Natural killer cell treated with Interleukin-12 subunit alpha and Interleukin-12 subunit beta and Interleukin-15 and Interleukin-18, amount 100 ng/mL, for 72 hours (primary cell): Measurements from ENCODE around the gene CAMK1D. TPM values are rescaled to one million over a fixed set of nuclear protein-coding genes. Genes with fewer than 3 reads are reported as not detected.

Source experiments
- ATAC-seq, 2 donors: fragments of 150-1000 bp; cut with Tn5 transposase in 1 of 2; sonication (Bioruptor Pico), chemical (Tn5 transposase) in 1 of 2; 2 replicates each; pipeline ENCODE4 v1.10.0; 2021
- DNase-seq: peaks from one replicate; pipeline ENCODE4 v3.0.0; 2022; ENCODE audit warnings: low spot score
- H3K27ac Mint-ChIP-seq, 2 donors: 1 replicate in 1 of 2; 2 replicates in 1 of 2; pipeline ENCODE4 v1.8.0; 2022; ENCODE audit warnings: mixed read lengths in 2 of 2, mild to moderate bottlenecking in 1 of 2, moderate library complexity in 1 of 2
- H3K27me3 Mint-ChIP-seq, 2 donors: 1 replicate in 1 of 2; 2 replicates in 1 of 2; pipeline ENCODE4 v1.8.0; 2022; ENCODE audit warnings: mixed read lengths in 2 of 2
- H3K36me3 Mint-ChIP-seq: one replicate; pipeline ENCODE4 v1.8.0; 2022; ENCODE audit warnings: mixed read lengths
- H3K4me1 Mint-ChIP-seq, 2 donors: 1 replicate in 1 of 2; 2 replicates in 1 of 2; pipeline ENCODE4 v1.8.0; 2022; ENCODE audit warnings: low read depth in 2 of 2, mixed read lengths in 2 of 2, mild to moderate bottlenecking in 1 of 2
- H3K4me3 Mint-ChIP-seq: one replicate; pipeline ENCODE4 v1.8.0; 2022; ENCODE audit warnings: mixed read lengths
- H3K9me3 Mint-ChIP-seq: 2 replicates; pipeline ENCODE4 v1.8.0; 2022; ENCODE audit warnings: mixed read lengths
- total RNA-seq, 2 donors: library from RNA; stranded (reverse); gene quantifications; one replicate each; pipeline ENCODE4 v1.2.3, GENCODE V29; 2022

The CAMK1D gene
- total RNA-seq, 2 donors from 2014 or later: 16.3 to 36.9 TPM

GRCh38 chr10:12390733-12391132, 41.4 kb downstream of the CAMK1D start:
- Mint-ChIP-seq H3K9me3 (no peaks in the 10 kb centered on the region), H3K27me3 (no peaks in the 10 kb centered on the region), H3K4me1 (peaks cover 9 to 27% of the 10 kb centered on the region in 2 donors), H3K27ac (no peak overlapping the region), H3K4me3 (no peak overlapping the region), H3K36me3 (no peaks in the 10 kb centered on the region)
- ATAC-seq (no peak), DNase-seq (no peak)

DNA sequence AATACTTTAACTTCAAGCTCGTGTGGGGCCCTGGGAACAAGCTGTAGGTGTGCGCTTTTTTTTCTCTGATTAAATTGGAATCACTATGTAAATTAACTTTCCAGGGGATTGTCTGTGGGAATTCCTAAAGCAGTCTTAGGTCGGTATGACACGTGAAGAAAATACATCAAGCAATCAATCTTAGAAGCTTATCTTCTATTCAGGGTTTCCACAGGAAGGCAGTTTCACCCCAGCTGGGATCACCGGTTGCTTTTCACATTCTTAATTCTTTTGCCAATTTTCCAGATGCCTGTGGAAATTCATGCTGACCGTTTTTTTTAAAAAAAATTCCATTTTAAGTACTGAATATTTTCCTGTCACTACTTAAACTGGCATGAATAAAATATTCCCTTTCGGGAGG, 41.9 kb downstream of the CAMK1D start:
- no peaks in the 10 kb centered on the region for H3K36me3 Mint-ChIP-seq
- no peaks in the 10 kb centered on the region for H3K9me3 Mint-ChIP-seq
- DNase-seq (no peak), ATAC-seq (no peak)
- H3K27me3 Mint-ChIP-seq: no peaks in the 10 kb centered on the region
- H3K4me1 Mint-ChIP-seq: peaks cover 11 to 27% of the 10 kb centered on the region in 2 donors
- H3K27ac Mint-ChIP-seq: no peak overlapping the region
- H3K4me3 Mint-ChIP-seq: no peak overlapping the region

DNA sequence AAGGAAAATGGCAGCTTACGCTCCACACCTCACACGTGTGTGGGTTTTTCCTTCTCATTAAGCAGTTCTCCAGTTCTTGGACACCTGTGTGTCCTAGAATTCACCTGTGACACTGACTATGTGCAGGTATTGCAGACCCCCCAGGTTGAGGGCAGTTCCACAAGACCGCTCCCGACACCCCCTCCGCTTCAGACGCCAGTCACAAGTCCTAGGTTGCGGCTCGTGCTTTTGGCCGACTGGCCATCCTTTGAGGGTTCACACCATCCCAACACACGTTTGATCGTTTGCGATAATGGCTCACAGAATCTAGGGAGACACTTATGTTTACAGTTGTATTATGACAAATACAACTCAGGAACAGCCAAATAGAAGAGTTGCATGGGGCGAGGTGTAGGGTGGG, 44.5 kb downstream of the CAMK1D start:
- Mint-ChIP-seq H3K4me3 (no peak overlapping the region), H3K27ac (no peak overlapping the region), H3K36me3 (no peaks in the 10 kb centered on the region), H3K9me3 (no peaks in the 10 kb centered on the region), H3K27me3 (no peaks in the 10 kb centered on the region), H3K4me1 (peaks cover 15 to 27% of the 10 kb centered on the region in 2 donors)
- ATAC-seq (no peak), DNase-seq (no peak)

DNA sequence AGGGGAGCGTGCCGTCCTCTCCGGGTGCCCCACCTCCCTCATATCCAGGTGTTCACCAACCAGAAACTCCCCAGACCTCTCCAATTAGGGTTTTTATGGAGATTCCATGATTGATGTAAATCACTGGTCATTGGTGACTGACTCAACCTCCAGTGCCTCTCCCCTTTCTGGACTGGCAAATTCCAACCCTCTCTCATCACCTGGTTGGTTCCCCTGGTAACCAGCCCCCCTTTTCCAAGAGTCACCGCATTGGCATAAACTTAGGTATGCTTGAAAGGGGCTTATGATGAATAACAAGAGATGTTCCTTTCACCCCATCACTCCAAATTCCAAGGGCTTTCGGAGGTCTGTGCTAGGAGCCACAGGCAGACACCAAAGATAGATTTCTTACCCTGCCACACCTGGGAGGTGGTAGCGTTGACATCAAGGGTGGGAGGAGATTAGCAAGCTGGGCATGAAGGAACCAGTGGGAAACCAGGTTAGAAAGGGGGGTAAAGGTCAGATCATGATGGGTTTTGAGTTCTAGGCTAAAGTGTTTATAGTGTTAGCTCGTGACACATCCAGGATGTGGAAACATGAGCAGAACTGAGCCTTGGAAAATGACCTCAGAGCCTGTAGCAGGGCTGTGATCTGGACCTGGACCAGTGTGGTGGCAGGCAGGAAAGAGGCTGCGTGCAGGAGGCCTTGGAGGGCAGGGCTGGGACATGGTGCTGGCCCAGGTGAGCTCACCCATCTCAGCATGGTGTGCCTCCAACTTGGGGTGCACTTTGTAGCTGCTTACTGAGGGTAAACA, 45.1 kb downstream of the CAMK1D start:
- no peaks in the 10 kb centered on the region for H3K27me3 Mint-ChIP-seq

DNA sequence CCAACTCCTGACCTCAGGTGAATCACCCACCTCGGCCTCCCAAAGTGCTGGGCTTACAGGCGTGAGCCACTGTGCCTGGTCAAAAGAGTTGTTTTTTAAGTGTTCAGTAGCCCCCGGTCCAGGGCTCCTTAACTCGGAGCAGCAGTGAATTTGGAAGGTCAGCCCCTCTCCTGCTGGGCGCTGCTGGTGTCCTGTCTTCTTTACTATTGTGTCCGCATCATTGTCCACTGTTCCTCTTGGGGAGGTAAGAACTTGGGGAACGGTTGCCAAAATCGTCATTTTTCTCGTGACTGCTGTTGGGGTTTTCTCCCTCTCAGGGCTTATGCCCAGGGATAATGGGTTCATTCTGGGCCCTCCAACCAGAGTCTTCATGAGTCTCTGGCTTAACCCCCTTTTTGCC, 46.7 kb downstream of the CAMK1D start:
- ATAC-seq (no peak), DNase-seq (no peak)
- Mint-ChIP-seq H3K9me3 (no peaks in the 10 kb centered on the region), H3K27me3 (no peaks in the 10 kb centered on the region), H3K27ac (no peak overlapping the region), H3K4me1 (peaks cover 12% of the 10 kb centered on the region in 2 donors), H3K36me3 (no peaks in the 10 kb centered on the region), H3K4me3 (no peak overlapping the region)

More for the DNA sequence above, 45.1 kb downstream of the CAMK1D start:
- peaks cover 12 to 26% of the 10 kb centered on the region in 2 donors for H3K4me1 Mint-ChIP-seq
- no peak overlapping the region for H3K27ac Mint-ChIP-seq
- no peak overlapping the region for H3K4me3 Mint-ChIP-seq
- H3K36me3 Mint-ChIP-seq: no peaks in the 10 kb centered on the region
- ATAC-seq (no peak), DNase-seq (no peak)
- H3K9me3 Mint-ChIP-seq: no peaks in the 10 kb centered on the region

DNA sequence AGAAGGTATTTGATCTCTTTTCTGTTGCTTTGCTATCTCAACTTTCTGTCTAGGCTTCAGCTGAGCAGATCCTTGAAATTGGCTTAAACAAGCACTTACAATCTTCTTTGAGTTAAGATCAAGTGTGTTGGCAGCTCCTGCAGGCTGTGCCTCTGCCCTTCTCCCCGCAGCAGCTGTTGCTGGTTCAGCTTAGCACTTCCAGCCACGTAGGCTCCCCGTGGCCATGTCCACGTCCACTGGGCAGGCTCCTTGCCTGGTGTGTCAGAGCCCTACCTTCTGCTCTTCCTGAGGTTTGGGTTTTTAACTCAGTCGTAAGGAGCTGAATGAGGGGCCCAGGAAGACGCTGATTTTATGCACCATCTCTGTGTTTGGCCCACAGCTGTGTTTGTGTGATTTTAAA, 47.2 kb downstream of the CAMK1D start:
- Mint-ChIP-seq H3K4me3 (no peak overlapping the region), H3K4me1 (peaks cover 12 to 15% of the 10 kb centered on the region in 2 donors), H3K36me3 (no peaks in the 10 kb centered on the region), H3K27ac (no peak overlapping the region), H3K9me3 (no peaks in the 10 kb centered on the region), H3K27me3 (no peaks in the 10 kb centered on the region)
- ATAC-seq (no peak), DNase-seq (no peak)

- Mint-ChIP-seq H3K27ac (no peak overlapping the region), H3K9me3 (no peaks in the 10 kb centered on the region), H3K4me1 (peaks cover 12 to 17% of the 10 kb centered on the region in 2 donors), H3K36me3 (no peaks in the 10 kb centered on the region), H3K4me3 (no peak overlapping the region), H3K27me3 (no peaks in the 10 kb centered on the region)
- no peak for DNase-seq
- no peak for ATAC-seq
Measured at GRCh38 chr10:12397147-12397896, 48.0 kb downstream of the CAMK1D start.

DNA sequence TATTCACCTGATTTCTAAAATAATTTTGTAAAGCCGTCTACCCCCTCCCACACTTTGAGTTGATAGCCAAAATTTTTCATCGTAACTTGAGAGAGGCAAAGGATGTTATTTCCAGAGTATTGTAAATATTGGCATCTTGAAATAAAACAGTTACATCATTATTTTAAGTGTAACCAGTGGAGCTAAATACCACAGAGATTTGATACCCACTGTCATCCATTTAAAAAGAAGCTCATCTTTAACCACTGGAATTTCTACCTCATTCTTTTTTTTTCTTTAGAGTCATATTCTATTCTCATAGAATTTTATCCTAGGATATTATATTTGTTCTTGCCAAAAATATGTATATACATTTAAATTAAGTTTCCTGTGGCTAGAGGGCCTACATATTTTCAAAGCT, 48.6 kb downstream of the CAMK1D start:
- Mint-ChIP-seq H3K27ac (no peak overlapping the region), H3K4me3 (no peak overlapping the region), H3K9me3 (no peaks in the 10 kb centered on the region), H3K4me1 (peaks cover 14 to 20% of the 10 kb centered on the region in 2 donors), H3K36me3 (no peaks in the 10 kb centered on the region), H3K27me3 (no peaks in the 10 kb centered on the region)
- ATAC-seq: no peak
- DNase-seq: no peak

- no peaks in the 10 kb centered on the region for H3K27me3 Mint-ChIP-seq
- ATAC-seq (no peak), DNase-seq (no peak)
- no peak overlapping the region for H3K27ac Mint-ChIP-seq
- no peaks in the 10 kb centered on the region for H3K36me3 Mint-ChIP-seq
- H3K4me3 Mint-ChIP-seq: no peak overlapping the region
- no peaks in the 10 kb centered on the region for H3K9me3 Mint-ChIP-seq
- H3K4me1 Mint-ChIP-seq: peaks cover 20 to 27% of the 10 kb centered on the region in 2 donors
Measured at GRCh38 chr10:12400266-12400931, 51.1 kb downstream of the CAMK1D start.

- no peaks in the 10 kb centered on the region for H3K9me3 Mint-ChIP-seq
- no peak for DNase-seq
- H3K4me3 Mint-ChIP-seq: no peak overlapping the region
- H3K4me1 Mint-ChIP-seq: peaks cover 23 to 29% of the 10 kb centered on the region in 2 donors
- no peaks in the 10 kb centered on the region for H3K27me3 Mint-ChIP-seq
- no peak overlapping the region for H3K27ac Mint-ChIP-seq
- ATAC-seq: no peak
- no peaks in the 10 kb centered on the region for H3K36me3 Mint-ChIP-seq
Measured at GRCh38 chr10:12401466-12401865, 52.1 kb downstream of the CAMK1D start.

DNA sequence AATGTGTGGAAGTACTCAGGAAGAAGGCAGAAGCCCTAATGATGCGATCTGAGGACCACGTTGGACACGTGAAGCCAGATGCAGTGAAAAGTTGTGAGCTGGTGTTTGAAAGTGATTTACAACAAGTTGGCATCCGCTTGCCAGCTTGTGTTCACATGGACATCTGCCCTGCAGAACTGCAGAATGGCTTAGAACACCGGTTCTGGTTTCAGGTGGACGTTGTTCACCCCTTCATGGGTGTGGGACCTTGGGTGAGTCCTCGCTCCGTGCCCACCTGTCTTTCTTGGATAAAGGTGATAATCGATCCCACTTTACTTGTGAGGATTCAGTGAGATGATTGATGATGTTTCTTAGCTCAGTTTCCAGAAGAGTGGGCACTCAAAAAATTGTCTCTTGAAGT, 53.8 kb downstream of the CAMK1D start:
- DNase-seq (no peak), ATAC-seq (no peak)
- Mint-ChIP-seq H3K36me3 (no peaks in the 10 kb centered on the region), H3K9me3 (no peaks in the 10 kb centered on the region), H3K4me1 (peaks cover 25 to 29% of the 10 kb centered on the region in 2 donors), H3K27ac (no peak overlapping the region), H3K27me3 (no peaks in the 10 kb centered on the region), H3K4me3 (no peak overlapping the region)

DNA sequence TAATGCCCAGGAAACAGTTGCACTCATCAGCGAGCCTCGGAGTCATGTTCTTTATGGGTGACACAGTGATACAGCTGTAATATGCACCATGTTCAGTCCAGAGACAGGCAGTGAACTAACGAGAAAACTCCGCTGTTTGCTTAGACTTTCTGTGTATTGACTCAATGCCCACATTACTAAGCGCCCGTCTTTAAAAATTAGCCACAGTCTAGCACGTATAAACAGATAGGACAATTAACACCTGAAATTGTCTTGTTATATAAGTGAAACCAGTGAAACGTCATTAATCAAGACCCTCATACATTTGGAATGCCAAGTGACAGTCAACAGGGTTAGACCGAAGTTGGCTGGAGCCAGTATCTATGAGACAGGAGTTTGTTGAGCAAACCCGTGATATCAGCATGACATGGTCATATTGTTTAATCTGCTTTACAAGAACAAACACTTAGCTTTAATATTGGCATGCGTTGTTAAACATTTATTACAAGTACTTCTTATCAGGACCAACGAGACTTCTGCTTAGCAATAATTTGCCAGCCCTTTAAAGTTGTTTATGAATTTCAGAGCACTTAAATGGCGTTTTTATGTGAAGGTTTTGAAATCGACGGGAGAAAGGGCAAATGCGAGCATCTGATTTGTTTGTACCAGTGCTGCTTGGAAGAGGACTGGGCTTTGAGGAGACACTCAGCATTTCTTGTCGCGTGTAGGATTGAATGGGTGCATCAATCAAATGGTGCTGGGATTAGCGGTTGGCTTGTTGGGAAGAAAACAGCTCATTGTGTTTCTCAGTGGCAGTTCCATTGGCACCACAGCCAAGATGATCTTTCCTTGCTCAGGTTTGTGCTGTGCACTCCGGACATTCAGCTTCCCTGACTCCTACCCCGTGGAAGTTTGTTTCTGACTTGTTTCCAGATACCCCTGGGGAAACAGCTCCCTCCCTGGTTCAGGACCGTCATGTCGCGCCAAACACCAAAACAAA, 56.3 kb downstream of the CAMK1D start:
- Mint-ChIP-seq H3K27me3 (no peaks in the 10 kb centered on the region), H3K36me3 (no peaks in the 10 kb centered on the region), H3K9me3 (no peaks in the 10 kb centered on the region), H3K4me1 (peaks cover 31 to 36% of the 10 kb centered on the region in 2 donors), H3K4me3 (peak overlapping the region; percentile 15), H3K27ac (peak overlapping the region; percentile 16 to 44)
- ATAC-seq (no peak), DNase-seq (no peak)

DNA sequence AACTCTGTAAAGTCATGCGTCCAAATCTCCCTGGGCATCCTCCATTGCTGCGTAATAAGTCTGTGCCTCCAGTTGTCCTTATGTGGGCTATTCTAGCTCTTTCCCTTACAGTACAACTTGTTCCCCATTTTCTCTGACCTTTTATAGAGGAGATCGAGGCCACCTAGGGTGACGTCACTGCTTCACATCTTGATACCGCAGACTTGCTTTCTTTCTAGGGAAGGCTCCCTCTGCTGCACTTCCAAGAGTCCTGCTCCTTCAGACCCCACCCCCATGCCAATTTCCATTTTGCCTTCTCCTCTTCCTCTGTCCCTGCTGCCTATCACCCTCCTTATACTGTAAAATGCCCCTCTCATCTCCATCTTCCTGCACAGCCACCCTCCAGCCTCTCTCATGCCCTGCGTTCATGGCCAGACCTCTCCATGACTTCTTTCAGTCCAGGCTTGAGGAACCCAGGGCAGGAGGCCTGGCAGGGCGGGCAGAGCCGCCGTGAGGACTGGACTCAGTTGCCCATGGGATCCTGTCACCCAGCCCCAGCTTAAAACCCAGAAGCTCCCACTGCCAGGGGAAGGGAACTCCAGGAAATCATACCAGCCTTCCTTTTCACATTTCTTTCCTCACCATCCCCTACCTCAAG, 57.5 kb downstream of the CAMK1D start:
- no peaks in the 10 kb centered on the region for H3K27me3 Mint-ChIP-seq
- peak overlapping the region in 1 of 2 donors; percentile 74 for H3K27ac Mint-ChIP-seq

More for the DNA sequence above, 57.5 kb downstream of the CAMK1D start:
- DNase-seq (no peak), ATAC-seq (no peak)
- Mint-ChIP-seq H3K36me3 (no peaks in the 10 kb centered on the region), H3K4me1 (peaks cover 31 to 33% of the 10 kb centered on the region in 2 donors), H3K4me3 (no peak overlapping the region), H3K9me3 (no peaks in the 10 kb centered on the region)
